22Rv1 (cell line): ENCODE data around the gene NFATC3.

ENCODE experiments used
- H3K27ac ChIP-seq: fragments of 450-650 bp; 2 replicates; pipeline ENCODE4 v1.5.1; 2017
- CTCF ChIP-seq: fragments of 450-650 bp; IDR thresholded peaks from 2 replicates; pipeline ENCODE4 v1.5.1; 2017; ENCODE audit warnings: mild to moderate bottlenecking
- ZFX ChIP-seq: fragments of 450-650 bp; IDR thresholded peaks from 2 replicates; pipeline ENCODE4 v1.6.1; 2017; ENCODE audit warnings: antibody characterized with exemption, borderline replicate concordance

The NFATC3 gene

GRCh38 chr16:68066763-68067162, 18.4 kb upstream of the NFATC3 start:
- no peak overlapping the region for H3K27ac ChIP-seq
- TF ChIP-seq ZFX (no peak), CTCF (no peak)

GRCh38 chr16:68068926-68069325, 16.2 kb upstream of the NFATC3 start:
- no peak overlapping the region for H3K27ac ChIP-seq
- TF ChIP-seq CTCF = no peak
- TF ChIP-seq ZFX = no peak

GRCh38 chr16:68069511-68070248, 15.5 kb upstream of the NFATC3 start:
- H3K27ac ChIP-seq = no peak overlapping the region
- TF ChIP-seq ZFX = no peak
- TF ChIP-seq CTCF = no peak

- TF ChIP-seq CTCF = no peak
- no peak for TF ChIP-seq ZFX
- H3K27ac ChIP-seq = no peak overlapping the region
Measured at GRCh38 chr16:68070249-68070730, 14.9 kb upstream of the NFATC3 start.

GRCh38 chr16:68070806-68071517, 14.2 kb upstream of the NFATC3 start:
- no peak overlapping the region for H3K27ac ChIP-seq
- TF ChIP-seq CTCF = no peak
- TF ChIP-seq ZFX = no peak

- H3K27ac ChIP-seq = no peak overlapping the region
- TF ChIP-seq CTCF (no peak), ZFX (no peak)
Measured at GRCh38 chr16:68071518-68071901, 13.7 kb upstream of the NFATC3 start.

- TF ChIP-seq CTCF = no peak
- no peak for TF ChIP-seq ZFX
- H3K27ac ChIP-seq = no peak overlapping the region
Measured at GRCh38 chr16:68072038-68072695, 13.0 kb upstream of the NFATC3 start.
